Activated CD4-positive, alpha-beta T cell treated with anti-CD3 and anti-CD28 coated beads, Interleukin-2, amount 10 ng/mL, durations not matched to agents 7 days and 5 days (primary cell): Measurements from ENCODE around the gene PSME2. TPM values are rescaled to one million over a fixed set of nuclear protein-coding genes. Genes with fewer than 3 reads are reported as not detected.
"Not testable (repeated sequence)": the region's sequence is repeated elsewhere in the genome, so short reads cannot be mapped to it uniquely, and the experiment has no call there.

ENCODE experiments used
- CTCF ChIA-PET: fragments of 350-600 bp; sonication (Branson Sonifier 250); formaldehyde crosslinking; loops from one replicate; lab custom pipeline; 2021; ENCODE audit warnings: antibody characterized with exemption; lab: Charles Lee
- POLR2A ChIA-PET: fragments of 350-600 bp; sonication (Branson Sonifier 250); formaldehyde crosslinking; loops from one replicate; lab custom pipeline; 2021; ENCODE audit warnings: antibody characterized with exemption; lab: Charles Lee
- DNase-seq: peaks from one replicate; pipeline ENCODE4 v3.0.0-alpha.2; 2020
- H3K27ac Mint-ChIP-seq: one replicate; pipeline ENCODE4 v1.8.0; 2021; ENCODE audit warnings: mild to moderate bottlenecking, moderate library complexity, mixed read lengths
- H3K27me3 Mint-ChIP-seq: one replicate; pipeline ENCODE4 v1.8.0; 2021; ENCODE audit warnings: mixed read lengths
- H3K36me3 Mint-ChIP-seq: one replicate; pipeline ENCODE4 v1.8.0; 2021; ENCODE audit warnings: low read depth, mixed read lengths
- H3K4me1 Mint-ChIP-seq: one replicate; pipeline ENCODE4 v1.8.0; 2021; ENCODE audit warnings: mixed read lengths
- H3K4me3 Mint-ChIP-seq: one replicate; pipeline ENCODE4 v1.8.0; 2021; ENCODE audit warnings: mild to moderate bottlenecking, moderate library complexity, mixed read lengths
- H3K9me3 Mint-ChIP-seq: one replicate; pipeline ENCODE4 v1.8.0; 2021; ENCODE audit warnings: mixed read lengths
- total RNA-seq, 2 experiments: library from RNA; stranded (reverse); gene quantifications; one replicate each; pipeline ENCODE4 v1.2.3, GENCODE V29; 2021

Gene PSME2
- total RNA-seq, 2 experiments from 2014 or later: 644 to 698 TPM

GRCh38 chr14:24114532-24115421 is 31.6 kb downstream of the PSME2 start, which contains the start of the genes DCAF11 and NRL:
DCAF11 (plus strand) TSS chr14:24114777; CDS start chr14:24115595, 818 bp downstream.
NRL (minus strand) TSS chr14:24114949; CDS start chr14:24082848, 32,101 bp downstream.
- POLR2A ChIA-PET: interaction anchor here (0.5 to 2.3 kb wide), 12 partner anchors 8 to 315 kb away, joined by 3 to 11 read pairs (median 4); partner anchors contain the start of genes CHMP4A, IRF9, KHNYN and PCK2
- H3K9me3 Mint-ChIP-seq: no peaks in the 10 kb centered on the region
- H3K27ac Mint-ChIP-seq: peak within 1 kb of the TSS; percentile 99
- no peaks in the 10 kb centered on the region for H3K27me3 Mint-ChIP-seq
- peaks cover 51% of the 10 kb centered on the region for H3K4me1 Mint-ChIP-seq
- peak within 1 kb of the TSS; percentile 100 for H3K4me3 Mint-ChIP-seq
- CTCF ChIA-PET: interaction anchor here (1.0 to 3.2 kb wide), 20 partner anchors 12 to 762 kb away, joined by 3 to 23 read pairs (median 6); partner anchors contain the start of genes DHRS4, EMC9, IPO4 and IRF9
- peak; percentile 99 for DNase-seq
- H3K36me3 Mint-ChIP-seq: peaks cover 47% of the 10 kb centered on the region

GRCh38 chr14:24113801-24114531 is 32.4 kb downstream of the PSME2 start:
- ChIA-PET CTCF (interaction anchor here (0.5 to 3.2 kb wide), 20 partner anchors 12 to 318 kb away, joined by 3 to 23 read pairs (median 6); partner anchors contain the start of genes DHRS4, EMC9, IPO4 and IRF9), POLR2A (interaction anchor here (0.5 to 2.3 kb wide), 11 partner anchors 19 to 129 kb away, joined by 3 to 11 read pairs (median 5); partner anchors contain the start of genes CHMP4A, EMC9, IRF9 and PCK2)
- Mint-ChIP-seq H3K4me3 (peak overlapping the region; percentile 100), H3K27ac (peak overlapping the region; percentile 99), H3K9me3 (no peaks in the 10 kb centered on the region), H3K27me3 (no peaks in the 10 kb centered on the region), H3K36me3 (peaks cover 39% of the 10 kb centered on the region), H3K4me1 (peaks cover 53% of the 10 kb centered on the region)
- peak; percentile 89 for DNase-seq

GRCh38 chr14:24113379-24113800 is 33.0 kb downstream of the PSME2 start:
- H3K4me1 Mint-ChIP-seq: peaks cover 53% of the 10 kb centered on the region
- H3K4me3 Mint-ChIP-seq: peak overlapping the region; percentile 100
- DNase-seq: no peak
- peaks cover 33% of the 10 kb centered on the region for H3K36me3 Mint-ChIP-seq
- no peaks in the 10 kb centered on the region for H3K9me3 Mint-ChIP-seq
- no peaks in the 10 kb centered on the region for H3K27me3 Mint-ChIP-seq
- peak overlapping the region; percentile 99 for H3K27ac Mint-ChIP-seq
- ChIA-PET CTCF (interaction anchor here (0.5 to 2.7 kb wide), 6 partner anchors 19 to 246 kb away, joined by 3 to 23 read pairs (median 6); partner anchors contain the start of gene IRF9), POLR2A (interaction anchor here (0.8 to 2.3 kb wide), 5 partner anchors 18 to 48 kb away, joined by 3 to 11 read pairs (median 5); partner anchors contain the start of genes EMC9, IRF9, PCK2 and PSME1)

- DNase-seq: no peak
- POLR2A ChIA-PET: interaction anchor here (0.6 to 1.0 kb wide), 2 partner anchors 31 to 1050 kb away, joined by 3 to 4 read pairs; partner anchors contain the start of gene EMC9
- no peaks in the 10 kb centered on the region for H3K9me3 Mint-ChIP-seq
- peaks cover 13% of the 10 kb centered on the region for H3K36me3 Mint-ChIP-seq
- CTCF ChIA-PET: interaction anchor here (0.7 to 9.3 kb wide), 10 partner anchors 14 to 168 kb away, joined by 3 to 138 read pairs (median 7); partner anchors contain the start of genes FITM1, IRF9, PCK2 and PSME1
- no peaks in the 10 kb centered on the region for H3K27me3 Mint-ChIP-seq
- no peak overlapping the region for H3K4me3 Mint-ChIP-seq
- no peak overlapping the region for H3K27ac Mint-ChIP-seq
- peaks cover 49% of the 10 kb centered on the region for H3K4me1 Mint-ChIP-seq
Measured at GRCh38 chr14:24110523-24110922, 35.9 kb downstream of the PSME2 start.

- CTCF ChIA-PET: interaction anchor here (0.6 to 9.3 kb wide), 13 partner anchors 12 to 853 kb away, joined by 3 to 138 read pairs (median 6); partner anchors contain the start of genes EMC9, FITM1, IRF9 and PCK2
- H3K27ac Mint-ChIP-seq: no peak overlapping the region
- H3K4me3 Mint-ChIP-seq: no peak overlapping the region
- H3K27me3 Mint-ChIP-seq: no peaks in the 10 kb centered on the region
- no peak for DNase-seq
- H3K36me3 Mint-ChIP-seq: peaks cover 11% of the 10 kb centered on the region
- POLR2A ChIA-PET: interaction anchor here (0.6 to 1.0 kb wide), 2 partner anchors 31 to 1050 kb away, joined by 3 to 4 read pairs; partner anchors contain the start of gene EMC9
- H3K9me3 Mint-ChIP-seq: no peaks in the 10 kb centered on the region
- H3K4me1 Mint-ChIP-seq: peaks cover 44% of the 10 kb centered on the region
Measured at GRCh38 chr14:24110060-24110459, 36.4 kb downstream of the PSME2 start.

- Mint-ChIP-seq H3K4me1 (peaks cover 44% of the 10 kb centered on the region), H3K36me3 (peaks cover 19% of the 10 kb centered on the region), H3K9me3 (no peaks in the 10 kb centered on the region), H3K27me3 (no peaks in the 10 kb centered on the region), H3K4me3 (no peak overlapping the region), H3K27ac (peak overlapping the region; percentile 96)
- no peak for DNase-seq
- ChIA-PET POLR2A (interaction anchor here (0.9 to 1.1 kb wide), 3 partner anchors 14 to 138 kb away, joined by 3 to 13 read pairs (median 4); partner anchors contain the start of gene PCK2), CTCF (interaction anchor here (0.5 to 9.3 kb wide), 37 partner anchors 8 to 1098 kb away, joined by 3 to 138 read pairs (median 3); partner anchors contain the start of genes CARMIL3, DHRS4L2, EMC9 and IRF9)
Measured at GRCh38 chr14:24108336-24108874, 38.0 kb downstream of the PSME2 start.

GRCh38 chr14:24106672-24107271 is 39.6 kb downstream of the PSME2 start:
- no peak overlapping the region for H3K4me3 Mint-ChIP-seq
- no peak overlapping the region for H3K27ac Mint-ChIP-seq
- POLR2A ChIA-PET: interaction anchor here (0.6 kb wide), 2 partner anchors 8 to 55 kb away, joined by 3 to 4 read pairs; no protein-coding TSS in a partner anchor
- no peak for DNase-seq
- H3K36me3 Mint-ChIP-seq: peaks cover 25% of the 10 kb centered on the region
- H3K27me3 Mint-ChIP-seq: no peaks in the 10 kb centered on the region
- no peaks in the 10 kb centered on the region for H3K9me3 Mint-ChIP-seq
- peaks cover 42% of the 10 kb centered on the region for H3K4me1 Mint-ChIP-seq
- CTCF ChIA-PET: interaction anchor here (1.2 to 9.3 kb wide), 3 partner anchors 13 to 54 kb away, joined by 4 to 138 read pairs (median 33); partner anchors contain the start of genes IRF9 and PCK2

GRCh38 chr14:24105609-24106239 is 40.7 kb downstream of the PSME2 start:
- H3K4me3 Mint-ChIP-seq, POLR2A ChIA-PET, H3K27me3 Mint-ChIP-seq, DNase-seq, H3K9me3 Mint-ChIP-seq: not testable (repeated sequence)
- H3K4me1 Mint-ChIP-seq: peaks cover 37% of the 10 kb centered on the region
- H3K36me3 Mint-ChIP-seq: peaks cover 29% of the 10 kb centered on the region
- CTCF ChIA-PET: interaction anchor here (0.8 to 9.3 kb wide), 3 partner anchors 12 to 26 kb away, joined by 3 to 138 read pairs (median 4); partner anchors contain the start of gene PCK2
- H3K27ac Mint-ChIP-seq: peak overlapping the region; percentile 72

GRCh38 chr14:24103451-24103850 is 43.0 kb downstream of the PSME2 start:
- DNase-seq: no peak
- no peak overlapping the region for H3K27ac Mint-ChIP-seq
- ChIA-PET POLR2A (no interaction called here), CTCF (interaction anchor here (1.0 to 9.3 kb wide), 4 partner anchors 9 to 58 kb away, joined by 3 to 138 read pairs (median 6); partner anchors contain the start of genes IRF9 and PCK2)
- H3K36me3 Mint-ChIP-seq: peaks cover 46% of the 10 kb centered on the region
- no peak overlapping the region for H3K4me3 Mint-ChIP-seq
- no peaks in the 10 kb centered on the region for H3K27me3 Mint-ChIP-seq
- H3K4me1 Mint-ChIP-seq: peaks cover 22% of the 10 kb centered on the region
- no peaks in the 10 kb centered on the region for H3K9me3 Mint-ChIP-seq

- no peaks in the 10 kb centered on the region for H3K27me3 Mint-ChIP-seq
- no peaks in the 10 kb centered on the region for H3K9me3 Mint-ChIP-seq
- ChIA-PET POLR2A (no interaction called here), CTCF (interaction anchor here (0.6 to 9.3 kb wide), 6 partner anchors 8 to 169 kb away, joined by 3 to 138 read pairs (median 6); partner anchors contain the start of genes DCAF11, IRF9, NRL and PCK2)
- H3K4me3 Mint-ChIP-seq: no peak overlapping the region
- DNase-seq: no peak
- H3K4me1 Mint-ChIP-seq: peaks cover 14% of the 10 kb centered on the region
- peaks cover 52% of the 10 kb centered on the region for H3K36me3 Mint-ChIP-seq
- H3K27ac Mint-ChIP-seq: no peak overlapping the region
Measured at GRCh38 chr14:24102357-24103048, 43.9 kb downstream of the PSME2 start.
